Measurements from ENCODE around the gene IPPK. TPM values are rescaled to one million over a fixed set of nuclear protein-coding genes. Genes with fewer than 3 reads are reported as not detected.

Gene IPPK
- total RNA-seq, 1 donor from 2014 or later = 8.1 TPM

- H3K4me3 Mint-ChIP-seq = no peak overlapping the region
- no peaks in the 10 kb centered on the region for H3K27me3 Mint-ChIP-seq
- no peak for DNase-seq (ENCODE audit: extremely low spot score, unreplicated experiment)
- no peak overlapping the region for H3K27ac Mint-ChIP-seq
- no peak for TF ChIP-seq CTCF (conservative IDR thresholded peaks at IDR 0.05)
- peaks cover 25% of the 10 kb centered on the region for H3K4me1 Mint-ChIP-seq (ENCODE audit: unreplicated experiment)
- peaks cover 9% of the 10 kb centered on the region for H3K36me3 Mint-ChIP-seq
- no peaks in the 10 kb centered on the region for H3K9me3 Mint-ChIP-seq
Observed at GRCh38 chr9:92660266-92660665, 9.7 kb downstream of the IPPK start.

- DNase-seq (ENCODE audit: extremely low spot score, unreplicated experiment) = no peak
Observed at GRCh38 chr9:92659601-92660000, 10.3 kb downstream of the IPPK start.

GRCh38 chr9:92658611-92659010 is 11.3 kb downstream of the IPPK start:
- Mint-ChIP-seq H3K4me3 (no peak overlapping the region), H3K27me3 (no peaks in the 10 kb centered on the region), H3K27ac (no peak overlapping the region), H3K36me3 (peaks cover 8% of the 10 kb centered on the region), H3K9me3 (no peaks in the 10 kb centered on the region), H3K4me1 (ENCODE audit: unreplicated experiment) (peaks cover 19% of the 10 kb centered on the region)
- no peak for TF ChIP-seq CTCF (conservative IDR thresholded peaks at IDR 0.05)
- DNase-seq (ENCODE audit: extremely low spot score, unreplicated experiment) = no peak

More at GRCh38 chr9:92659601-92660000, 10.3 kb downstream of the IPPK start:
- H3K9me3 Mint-ChIP-seq = no peaks in the 10 kb centered on the region
- H3K4me1 Mint-ChIP-seq (ENCODE audit: unreplicated experiment) = peaks cover 19% of the 10 kb centered on the region
- H3K27ac Mint-ChIP-seq = no peak overlapping the region
- TF ChIP-seq CTCF (conservative IDR thresholded peaks at IDR 0.05) = no peak
- no peak overlapping the region for H3K4me3 Mint-ChIP-seq
- H3K36me3 Mint-ChIP-seq = peaks cover 9% of the 10 kb centered on the region
- no peaks in the 10 kb centered on the region for H3K27me3 Mint-ChIP-seq

GRCh38 chr9:92658176-92658575 is 11.8 kb downstream of the IPPK start:
- peaks cover 19% of the 10 kb centered on the region for H3K4me1 Mint-ChIP-seq (ENCODE audit: unreplicated experiment)
- no peaks in the 10 kb centered on the region for H3K27me3 Mint-ChIP-seq
- no peak overlapping the region for H3K27ac Mint-ChIP-seq
- no peak for TF ChIP-seq CTCF (conservative IDR thresholded peaks at IDR 0.05)
- peaks cover 6% of the 10 kb centered on the region for H3K36me3 Mint-ChIP-seq
- no peak for DNase-seq (ENCODE audit: extremely low spot score, unreplicated experiment)
- no peaks in the 10 kb centered on the region for H3K9me3 Mint-ChIP-seq
- no peak overlapping the region for H3K4me3 Mint-ChIP-seq

GRCh38 chr9:92657296-92658094 is 12.4 kb downstream of the IPPK start:
- H3K36me3 Mint-ChIP-seq = peaks cover 10% of the 10 kb centered on the region
- peak; percentile 29 for TF ChIP-seq CTCF (conservative IDR thresholded peaks at IDR 0.05)
- H3K4me3 Mint-ChIP-seq = no peak overlapping the region
- peaks cover 19% of the 10 kb centered on the region for H3K4me1 Mint-ChIP-seq (ENCODE audit: unreplicated experiment)
- H3K9me3 Mint-ChIP-seq = no peaks in the 10 kb centered on the region
- H3K27ac Mint-ChIP-seq = no peak overlapping the region
- DNase-seq (ENCODE audit: extremely low spot score, unreplicated experiment) = no peak
- H3K27me3 Mint-ChIP-seq = no peaks in the 10 kb centered on the region

Data from type B pancreatic cell (in vitro differentiated cells).